WERI-Rb-1 (cell line): ENCODE data around the gene HSPA1B.
A peak's percentile ranks its signal among the peaks of the same experiment; 100 is the strongest.
"Not testable (repeated sequence)": the region's sequence is repeated elsewhere in the genome, so short reads cannot be mapped to it uniquely, and the experiment has no call there.

ENCODE experiments used
- DNase-seq: peaks from one replicate; pipeline ENCODE4 v3.0.0-alpha.2; 2020
- H3K27ac ChIP-seq: fragments of 250-450 bp; sonication (Bioruptor Pico); 2 replicates; pipeline ENCODE4 v1.5.1; 2020; ENCODE audit warnings: mild to moderate bottlenecking, moderate library complexity
- H3K27me3 ChIP-seq: fragments of 250-450 bp; sonication (Bioruptor Pico); 2 replicates; pipeline ENCODE4 v1.5.1; 2021; ENCODE audit warnings: mild to moderate bottlenecking, low read depth, moderate library complexity; ENCODE audit not compliant: insufficient read depth, severe bottlenecking
- H3K36me3 ChIP-seq: fragments of 250-450 bp; sonication (Bioruptor Pico); 2 replicates; pipeline ENCODE4 v1.5.1; 2020; ENCODE audit warnings: mild to moderate bottlenecking, moderate library complexity
- H3K4me3 ChIP-seq: 2 replicates; pipeline ENCODE4 v1.5.1; 2011; ENCODE audit warnings: low read depth, mild to moderate bottlenecking, control low read depth, low read length
- H3K9me3 ChIP-seq: fragments of 250-450 bp; sonication (Bioruptor Pico); 2 replicates; pipeline ENCODE4 v1.5.1; 2021; ENCODE audit warnings: mild to moderate bottlenecking, moderate library complexity; ENCODE audit not compliant: severe bottlenecking
- CTCF ChIP-seq: IDR thresholded peaks from 2 replicates; pipeline ENCODE4 v1.5.1; 2011; ENCODE audit warnings: low read depth, mild to moderate bottlenecking, control low read depth, inconsistent platforms, low read length

Gene HSPA1B

GRCh38 chr6:31836047-31836473 is 8.5 kb downstream of the HSPA1B start:
- H3K27ac ChIP-seq = peak overlapping the region; percentile 98
- no peak for TF ChIP-seq CTCF
- no peak for DNase-seq
- no peaks in the 10 kb centered on the region for H3K27me3 ChIP-seq
- peaks cover 2% of the 10 kb centered on the region for H3K9me3 ChIP-seq
- peaks cover 62% of the 10 kb centered on the region for H3K36me3 ChIP-seq
- peak overlapping the region; percentile 93 for H3K4me3 ChIP-seq

GRCh38 chr6:31836474-31837368 is 9.2 kb downstream of the HSPA1B start:
- no peak for TF ChIP-seq CTCF
- Histone ChIP-seq H3K27me3 (no peaks in the 10 kb centered on the region), H3K9me3 (peaks cover 2% of the 10 kb centered on the region), H3K27ac (peak overlapping the region; percentile 98), H3K36me3 (peaks cover 69% of the 10 kb centered on the region), H3K4me3 (peak overlapping the region; percentile 93)
- no peak for DNase-seq

- TF ChIP-seq CTCF = no peak
- DNase-seq = no peak
- H3K4me3 ChIP-seq = peak overlapping the region; percentile 2; the same call in 1 of the 2 replicates
- peaks cover 76% of the 10 kb centered on the region for H3K36me3 ChIP-seq
- H3K27me3 ChIP-seq = no peaks in the 10 kb centered on the region
- peaks cover 2% of the 10 kb centered on the region for H3K9me3 ChIP-seq
- no peak overlapping the region for H3K27ac ChIP-seq
These were observed 10.0 kb downstream of the HSPA1B start for GRCh38 chr6:31837369-31838113.

- not testable (repeated sequence) for H3K27me3 ChIP-seq, DNase-seq, H3K4me3 ChIP-seq, H3K9me3 ChIP-seq, H3K27ac ChIP-seq
- H3K36me3 ChIP-seq = peaks cover 80% of the 10 kb centered on the region
These were observed 10.6 kb downstream of the HSPA1B start for GRCh38 chr6:31838114-31838553.

- no peaks in the 10 kb centered on the region for H3K27me3 ChIP-seq
- peaks cover 4% of the 10 kb centered on the region for H3K9me3 ChIP-seq
- no peak for DNase-seq
- H3K4me3 ChIP-seq = no peak overlapping the region
- no peak for TF ChIP-seq CTCF
- no peak overlapping the region for H3K27ac ChIP-seq
- H3K36me3 ChIP-seq = peaks cover 80% of the 10 kb centered on the region
These were observed 11.4 kb downstream of the HSPA1B start for GRCh38 chr6:31838968-31839367.

GRCh38 chr6:31839779-31840126 is 12.2 kb downstream of the HSPA1B start:
- Histone ChIP-seq H3K36me3 (peaks cover 80% of the 10 kb centered on the region), H3K27ac (peak overlapping the region; percentile 1; the same call in 1 of the 2 replicates)
- H3K27me3 ChIP-seq, DNase-seq, H3K9me3 ChIP-seq, H3K4me3 ChIP-seq: not testable (repeated sequence)
